SIG-M5 (cell line): ENCODE results near the gene RNF207.

ENCODE experiments used
- DNase-seq: peaks from one replicate; lab custom pipeline; 2025; lab: John Stamatoyannopoulos, UW

Gene RNF207

GRCh38 chr1:6249739-6250689, 44.1 kb downstream of the RNF207 start:
- no peak for DNase-seq

- no peak for DNase-seq
Measured at GRCh38 chr1:6251233-6251632, 45.3 kb downstream of the RNF207 start.

- DNase-seq: no peak
Measured at GRCh38 chr1:6251681-6252373, 45.9 kb downstream of the RNF207 start.

GRCh38 chr1:6252374-6252710, 46.4 kb downstream of the RNF207 start:
- DNase-seq: no peak

DNA sequence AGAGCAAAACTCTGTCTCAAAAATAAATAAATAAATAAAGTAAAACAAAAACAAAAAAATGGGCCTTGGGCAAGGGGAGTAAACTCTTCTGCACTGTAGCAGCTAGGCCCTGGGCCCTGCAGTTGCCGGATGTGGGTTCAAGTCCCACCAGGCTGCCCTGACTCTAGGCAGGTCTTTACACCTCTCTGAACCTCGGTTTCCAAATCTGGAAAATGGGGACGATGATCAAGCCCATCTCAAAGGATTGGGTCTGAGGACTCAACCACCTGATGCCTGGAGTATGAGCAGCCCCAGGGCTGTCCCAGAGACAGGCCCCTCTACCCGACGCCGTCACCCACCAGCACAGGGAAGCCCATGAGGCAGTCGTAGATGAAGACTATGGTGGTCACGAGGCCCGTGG, 47.5 kb downstream of the RNF207 start:
- DNase-seq: no peak

- no peak for DNase-seq
Measured at GRCh38 chr1:6254691-6255090, 48.8 kb downstream of the RNF207 start.

- DNase-seq: no peak
Measured at GRCh38 chr1:6256645-6257044, 50.7 kb downstream of the RNF207 start.

DNA sequence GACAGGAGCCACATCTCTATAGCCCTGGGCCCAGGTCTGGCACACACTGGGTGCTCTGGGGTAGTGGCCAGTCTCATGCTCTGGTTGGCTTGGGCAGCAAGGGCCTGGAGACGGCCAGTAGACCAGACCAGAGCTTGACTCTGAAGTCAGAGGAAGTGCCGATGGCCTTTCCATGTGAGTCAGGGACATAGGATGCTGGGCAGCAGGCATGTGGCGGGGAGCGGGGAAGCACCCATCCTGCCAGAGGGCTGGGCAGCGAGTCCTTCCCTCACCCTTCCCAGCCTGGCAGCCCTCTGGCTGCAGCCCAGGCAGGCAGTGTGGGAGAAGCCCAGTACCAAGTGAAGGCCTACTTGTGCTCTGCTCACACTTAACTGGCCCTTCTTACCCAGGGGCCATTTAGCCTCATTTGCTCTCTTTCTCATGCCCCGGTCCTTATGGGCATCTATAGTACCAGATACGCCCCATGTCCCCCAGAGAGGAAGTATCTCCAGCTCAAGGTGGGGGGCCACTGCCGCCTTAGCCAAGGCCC, 51.7 kb downstream of the RNF207 start:
- no peak for DNase-seq

DNA sequence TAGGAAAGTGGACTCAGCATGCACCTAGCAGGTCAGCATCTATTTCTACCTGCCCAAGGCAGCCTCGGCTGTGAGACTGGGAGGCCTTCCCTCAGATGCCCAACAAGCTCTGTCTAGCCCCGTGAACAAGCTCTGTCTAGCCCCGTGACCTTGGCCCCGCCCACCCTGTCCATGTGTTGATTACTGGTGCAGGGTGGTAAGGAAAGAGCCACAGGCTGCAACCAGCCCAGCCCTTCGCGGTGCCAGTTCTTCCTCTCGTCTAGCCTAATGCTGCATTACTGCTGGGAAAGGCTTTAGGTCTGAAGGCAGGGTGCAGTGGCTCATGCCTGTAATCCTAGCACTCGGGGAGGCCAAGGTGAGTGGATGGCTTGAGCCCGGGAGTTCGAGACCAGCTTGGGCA, 52.8 kb downstream of the RNF207 start:
- no peak for DNase-seq

- DNase-seq: peak; percentile 21
Measured at GRCh38 chr1:6259491-6260362, 53.8 kb downstream of the RNF207 start.

DNA sequence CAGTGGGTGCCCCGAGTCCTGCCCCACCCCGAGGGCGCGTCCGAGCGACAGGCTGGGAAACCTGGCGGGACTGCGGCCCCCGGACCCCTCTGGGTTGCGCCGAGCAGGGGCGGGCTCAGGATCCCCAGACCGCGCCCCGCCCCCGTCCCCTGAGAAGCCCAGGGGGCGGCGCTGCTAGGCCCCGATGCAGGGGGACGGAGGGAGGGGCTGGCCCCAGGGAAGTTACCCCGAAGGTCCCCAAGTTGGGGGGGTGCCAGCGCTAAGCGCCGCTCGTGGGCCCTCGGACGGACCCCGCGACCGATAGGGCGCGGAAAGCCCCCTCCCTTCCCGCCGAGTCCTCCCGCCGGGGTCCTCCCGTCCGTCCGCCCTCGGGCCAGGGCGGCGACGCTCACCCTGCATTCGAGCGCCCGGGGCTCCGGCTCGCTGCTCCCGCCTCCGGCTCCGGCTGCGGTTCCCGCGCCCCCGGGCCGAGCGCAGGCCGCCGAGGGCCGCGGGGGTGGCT, 54.6 kb downstream of the RNF207 start:
- DNase-seq: no peak

DNA sequence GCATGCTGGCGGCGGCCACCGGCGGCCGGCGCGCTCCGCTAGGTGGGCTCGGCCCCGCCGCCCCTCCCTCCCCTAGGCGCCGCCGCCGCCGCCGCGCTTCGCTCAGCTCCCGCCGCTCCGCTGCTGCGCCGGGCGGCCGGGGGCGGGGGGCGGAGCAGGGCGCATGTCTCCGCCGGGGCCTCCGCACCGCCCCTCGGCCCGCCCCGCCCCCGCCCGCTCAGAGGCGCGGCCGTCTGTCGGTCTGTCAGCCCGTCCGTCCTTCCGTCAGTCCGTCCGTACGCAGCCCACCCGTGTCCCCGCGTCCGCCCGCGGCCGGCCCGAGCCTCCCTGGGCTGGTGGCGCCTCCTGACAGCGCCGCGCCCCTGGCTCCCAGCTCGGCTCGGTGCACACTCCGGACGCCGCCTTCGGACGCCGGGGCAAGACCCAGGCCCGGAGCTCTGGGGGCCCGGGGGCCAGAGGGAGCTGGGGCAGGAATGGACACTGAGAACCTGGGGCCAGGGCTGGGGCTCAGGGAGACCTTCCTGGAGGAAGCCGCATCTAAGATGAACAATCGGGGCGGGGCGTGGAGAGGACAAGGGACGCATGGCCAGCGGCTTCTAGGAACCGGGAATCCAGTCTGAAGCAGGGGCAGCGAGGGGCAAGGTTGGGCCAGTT, 55.2 kb downstream of the RNF207 start, which contains the start of gene GPR153:
GPR153 (minus strand) TSS at position 138 of the 654 bp plus-strand sequence. CDS start 6,193 bp downstream, outside the sequence.
- DNase-seq: no peak

DNA sequence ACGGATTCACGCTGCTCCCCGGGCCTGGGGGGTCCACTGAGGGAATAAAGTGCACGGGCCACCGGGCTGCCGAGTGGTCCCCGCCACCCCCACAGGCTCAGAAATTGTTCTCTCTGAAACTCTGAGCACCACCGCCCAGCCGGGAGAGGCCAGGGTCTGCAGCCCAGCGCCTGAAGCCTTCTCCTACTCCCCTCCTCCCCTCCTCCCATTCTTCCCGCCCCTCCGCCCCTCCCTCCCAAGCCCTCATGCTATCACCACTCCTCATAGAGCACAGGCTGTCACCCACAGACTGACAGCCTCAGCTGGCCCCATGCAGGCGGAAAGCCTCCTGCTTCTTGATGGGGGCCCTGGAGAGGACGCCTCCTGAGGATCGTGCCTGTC, 55.7 kb downstream of the RNF207 start:
- no peak for DNase-seq

- no peak for DNase-seq
Measured at GRCh38 chr1:6262555-6263420, 56.9 kb downstream of the RNF207 start.

DNA sequence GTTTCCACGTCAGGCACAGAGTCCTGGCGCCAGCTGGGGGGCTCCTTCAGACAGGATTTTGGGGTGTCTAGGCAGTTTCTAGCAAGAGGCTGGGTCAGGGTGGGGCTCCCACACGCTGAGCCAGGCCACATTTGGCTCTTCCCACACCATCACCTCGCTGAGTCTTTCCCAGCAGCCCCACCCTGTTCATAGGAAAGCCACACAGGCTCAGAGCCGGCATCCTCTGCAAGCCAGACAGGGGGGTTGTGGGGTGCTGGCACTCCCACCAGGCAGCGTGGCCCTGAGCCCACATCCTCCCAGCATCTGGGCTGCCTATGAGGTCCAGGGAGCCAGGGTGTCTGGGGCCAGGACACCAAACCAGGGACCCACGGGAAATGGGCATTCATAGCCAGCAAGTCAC, 57.8 kb downstream of the RNF207 start:
- no peak for DNase-seq

DNA sequence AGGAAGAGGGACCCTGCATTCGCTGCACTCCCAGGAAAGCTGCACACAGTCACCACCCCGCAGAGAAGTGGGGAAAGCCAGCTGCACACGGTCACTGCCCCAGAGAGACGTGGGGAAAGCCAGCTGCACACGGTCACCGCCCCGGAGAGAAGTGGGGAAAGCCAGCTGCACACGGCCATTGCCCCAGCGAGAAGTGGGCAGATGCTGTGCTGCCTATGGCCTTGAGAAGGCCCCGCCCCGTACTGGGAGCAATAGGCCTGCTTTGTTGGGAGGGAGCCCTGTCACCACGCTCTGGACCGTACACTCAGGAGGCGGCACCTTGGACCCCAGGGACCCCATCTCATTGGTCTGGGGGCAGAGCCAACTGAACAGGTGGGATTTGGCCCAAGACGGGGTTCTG, 59.2 kb downstream of the RNF207 start:
- no peak for DNase-seq

DNA sequence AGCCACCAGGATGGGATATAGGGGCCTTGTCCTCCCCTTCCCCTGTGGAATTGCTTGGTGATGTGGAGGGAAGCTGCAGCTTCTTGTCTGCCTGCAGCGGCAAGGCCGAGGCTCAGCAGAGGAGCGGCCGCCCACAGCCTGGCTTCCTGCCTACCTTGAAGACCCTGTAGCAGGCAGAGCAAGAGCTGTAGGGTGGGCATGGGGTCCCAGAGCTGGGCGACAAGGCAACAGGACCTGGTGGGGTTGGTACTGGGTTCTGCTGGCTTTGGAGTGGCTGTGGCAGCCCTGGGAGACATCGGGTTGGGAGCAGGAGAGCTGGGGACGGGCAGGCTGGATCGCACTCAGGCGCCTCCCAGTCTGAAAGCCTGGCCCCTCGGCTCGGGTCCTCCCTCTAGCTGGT, 60.7 kb downstream of the RNF207 start:
- no peak for DNase-seq

- no peak for DNase-seq
Measured at GRCh38 chr1:6267686-6268322, 61.9 kb downstream of the RNF207 start.

DNA sequence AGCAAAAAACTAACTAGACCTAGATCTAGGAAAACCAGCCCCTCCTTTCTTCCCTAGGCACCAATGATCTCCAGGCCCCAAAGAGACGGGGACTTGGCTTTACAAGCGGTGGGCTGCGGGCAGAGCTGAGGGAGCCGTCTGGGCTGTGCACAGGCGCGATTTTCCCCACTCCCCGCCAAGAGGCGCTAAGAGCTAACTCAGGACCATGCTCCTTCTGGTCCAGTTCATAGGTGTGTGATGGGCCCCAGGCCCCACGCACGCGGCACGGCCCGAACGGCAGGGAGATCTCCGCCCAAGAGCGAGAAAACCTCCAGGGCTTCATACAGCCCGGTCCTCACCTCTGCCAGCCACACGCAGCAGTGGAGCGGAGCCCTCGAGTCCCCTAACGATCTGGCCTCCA, 62.5 kb downstream of the RNF207 start:
- no peak for DNase-seq

- DNase-seq: no peak
Measured at GRCh38 chr1:6269296-6269695, 63.4 kb downstream of the RNF207 start.
